B cell (primary cell): ENCODE measurements around the gene TRIM66. TPM values are rescaled to one million over a fixed set of nuclear protein-coding genes. Genes with fewer than 3 reads are reported as not detected.

Experiments used
- ATAC-seq: fragments of 200-7000 bp; cut with Tn5 transposase; one replicate; pipeline ENCODE4 v1.10.0; 2021; ENCODE audit warnings: low read depth, mild to moderate bottlenecking, moderate number of reproducible peaks, moderate library complexity
- CTCF ChIA-PET: fragments of 350-600 bp; sonication (Branson Sonifier 250); formaldehyde crosslinking; loops from one replicate; lab custom pipeline; 2021; ENCODE audit warnings: antibody characterized with exemption, inconsistent platforms; lab: Charles Lee
- POLR2A ChIA-PET: fragments of 350-600 bp; sonication (Branson Sonifier 250); formaldehyde crosslinking; loops from one replicate; lab custom pipeline; 2021; ENCODE audit warnings: antibody characterized with exemption; lab: Charles Lee
- DNase-seq: peaks from one replicate; pipeline ENCODE4 v3.0.0; 2013
- H2AFZ ChIP-seq: 2 replicates; pipeline ENCODE4 v1.6.1; 2012; ENCODE audit warnings: mild to moderate bottlenecking, low read depth, low read length; ENCODE audit not compliant: insufficient read depth, poor library complexity, severe bottlenecking
- H3K27ac ChIP-seq, 2 donors: 1 replicate in 1 of 2; 2 replicates in 1 of 2; pipeline ENCODE4 v1.5.1; 2012 to 2013; ENCODE audit warnings: low read length in 2 of 2, mild to moderate bottlenecking in 2 of 2, moderate library complexity in 1 of 2
- H3K27me3 ChIP-seq, 4 experiments: fragments of 200-600 bp in 1 of 4; sonication (generic) in 1 of 4; replicated peaks in 1 of 4; 1 replicate in 2 of 4; 2 replicates in 2 of 4; pipeline versions ENCODE4 v1.6.1 to v1.7.0; 2013 to 2016; ENCODE audit warnings: low read length in 3 of 4, mild to moderate bottlenecking in 2 of 4, mixed read lengths in 1 of 4, moderate library complexity in 1 of 4; ENCODE audit not compliant: insufficient read depth in 4 of 4, control insufficient read depth in 3 of 4; ENCODE audit errors: control extremely low read depth in 1 of 4
- H3K36me3 ChIP-seq, 2 experiments: replicated peaks in 1 of 2; 1 replicate in 1 of 2; 2 replicates in 1 of 2; pipeline versions ENCODE4 v1.6.1 to v1.7.1; 2013; ENCODE audit warnings: low read length in 1 of 2; ENCODE audit not compliant: insufficient read depth in 2 of 2, control insufficient read depth in 1 of 2; ENCODE audit errors: control extremely low read depth in 1 of 2, extremely low read depth in 1 of 2
- H3K4me1 ChIP-seq, 2 donors: fragments of 200-600 bp in 1 of 2; sonication (generic) in 1 of 2; 1 replicate in 1 of 2; 2 replicates in 1 of 2; pipeline versions ENCODE4 v1.5.1 to v1.6.1; 2013 to 2017; ENCODE audit warnings: low read length in 2 of 2; ENCODE audit not compliant: control insufficient read depth in 2 of 2, insufficient read depth in 2 of 2
- H3K4me2 ChIP-seq: replicated peaks from 2 replicates; pipeline ENCODE3; 2012; ENCODE audit warnings: mild to moderate bottlenecking, low read depth, low read length; ENCODE audit not compliant: poor library complexity, severe bottlenecking
- H3K4me3 ChIP-seq, 5 experiments: fragments of 200-600 bp in 1 of 5; sonication (generic) in 1 of 5; 1 replicate in 3 of 5; 2 replicates in 2 of 5; pipeline versions ENCODE4 v1.5.1 to v1.7.0; 2011 to 2016; ENCODE audit warnings: low read length in 4 of 5, mild to moderate bottlenecking in 4 of 5, low read depth in 2 of 5, control low read depth in 1 of 5, moderate library complexity in 1 of 5; ENCODE audit not compliant: insufficient read depth in 1 of 5; ENCODE audit errors: control extremely low read depth in 1 of 5, extremely low read depth in 1 of 5
- H3K79me2 ChIP-seq: fragments of 200-600 bp; sonication (generic); one replicate; pipeline ENCODE4 v1.6.0; 2016; ENCODE audit warnings: low read length; ENCODE audit not compliant: control insufficient read depth, insufficient read depth
- H3K9ac ChIP-seq: fragments of 200-600 bp; sonication (generic); 2 replicates; pipeline ENCODE4 v1.6.1; 2017; ENCODE audit warnings: mild to moderate bottlenecking, low read length, moderate library complexity
- H3K9me3 ChIP-seq, 3 donors: one replicate each; pipeline versions ENCODE4 v1.6.1 to v1.7.1; 2013; ENCODE audit warnings: low read length in 2 of 3; ENCODE audit not compliant: control insufficient read depth in 2 of 3, insufficient read depth in 1 of 3; ENCODE audit errors: control extremely low read depth in 1 of 3
- H4K20me1 ChIP-seq: 2 replicates; pipeline ENCODE4 v1.6.0; 2012; ENCODE audit warnings: mild to moderate bottlenecking, low read length; ENCODE audit not compliant: insufficient read depth, control insufficient read depth, poor library complexity, severe bottlenecking
- H3K27ac Mint-ChIP-seq: one replicate; pipeline ENCODE4 v1.8.0; 2021; ENCODE audit warnings: mixed read lengths
- H3K27me3 Mint-ChIP-seq: one replicate; pipeline ENCODE4 v1.8.0; 2021; ENCODE audit warnings: mixed read lengths
- H3K4me1 Mint-ChIP-seq: one replicate; pipeline ENCODE4 v1.8.0; 2021; ENCODE audit warnings: mixed read lengths
- H3K4me3 Mint-ChIP-seq: one replicate; pipeline ENCODE4 v1.8.0; 2021; ENCODE audit warnings: mixed read lengths
- H3K9me3 Mint-ChIP-seq: one replicate; pipeline ENCODE4 v1.8.0; 2022; ENCODE audit warnings: mixed read lengths; ENCODE audit not compliant: insufficient read depth
- EZH2 ChIP-seq: IDR thresholded peaks from 2 replicates; pipeline ENCODE4 v1.6.1; 2012; ENCODE audit warnings: borderline replicate concordance, low read depth, mild to moderate bottlenecking, moderate library complexity, low read length; ENCODE audit not compliant: insufficient read depth, poor library complexity, severe bottlenecking
- WGBS: methylation state at CpG from one replicate; pipeline ENCODE4 v1.1.5; 2013; ENCODE audit warnings: missing lambda C conversion rate; ENCODE audit not compliant: insufficient coverage; 5-methylcytosine and 5-hydroxymethylcytosine counted together
- intact Hi-C: fragments of 100-400 bp; cut with micrococcal nuclease; formaldehyde crosslinking; loops from one replicate; pipeline ENCODE4 v1.10.0; 2022
- polyA plus RNA-seq: library from polyadenylated mRNA; depleted of rRNA; stranded (reverse); fragments of >200 nt; gene quantifications from 2 replicates; pipeline ENCODE4 v1.2.3, GENCODE V29; 2012
- total RNA-seq, 2 donors: library from RNA; stranded (reverse); fragments of 120-200 nt in 1 of 2; gene quantifications; 1 replicate in 1 of 2; 2 replicates in 1 of 2; pipeline versions ENCODE4 v1.2.3 to v1.2.4, GENCODE V29; 2013 to 2022
- TF ChIP-seq, protein P1 (sequence below): fragments of 200-600 bp; IDR thresholded peaks from one replicate; pipeline ENCODE4 v1.8.0; 2022; ENCODE audit warnings: antibody characterized with exemption, mild to moderate bottlenecking

The TRIM66 gene
- total and polyA plus RNA-seq, 2 donors (not counting 1 experiment from before 2014, with no cell fraction given) = 11.1 to 21.1 TPM

DNA sequence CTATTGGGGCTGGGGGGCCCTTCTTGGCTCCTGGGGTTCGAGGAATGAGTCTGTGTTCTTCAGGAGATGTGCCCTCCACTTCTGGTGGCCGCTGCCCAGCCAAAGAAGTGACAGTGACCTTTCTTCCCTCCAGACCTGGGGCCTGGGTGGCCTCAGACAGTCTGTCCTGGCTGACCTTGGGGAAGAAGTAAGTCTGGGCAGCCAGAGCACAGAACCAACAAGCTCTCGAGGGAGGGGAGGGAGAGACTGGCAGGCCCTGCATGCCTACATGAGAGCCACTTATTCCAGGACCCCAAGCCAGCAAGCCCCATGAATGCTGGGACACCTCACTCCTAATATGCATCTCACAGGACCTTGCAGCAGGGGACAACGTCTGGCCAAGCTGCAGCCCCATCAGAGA is 61.3 kb downstream of the TRIM66 start:
- whole genome bisulfite sequencing = 87% methylated on average over 3 of the region's 4 CpGs
- Histone ChIP-seq H3K4me1 (no peaks in the 10 kb centered on the region), H3K79me2 (no peaks in the 10 kb centered on the region), H3K4me3 (no peak overlapping the region), H3K27me3 (no peaks in the 10 kb centered on the region), H3K36me3 (peaks cover 0 to 62% of the 10 kb centered on the region in 2 experiments), H2AFZ (no peak overlapping the region), H3K4me2 (no peak overlapping the region), H3K27ac (no peak overlapping the region), H3K9me3 (no peaks in the 10 kb centered on the region), H3K9ac (no peak overlapping the region), H4K20me1 (no peaks in the 10 kb centered on the region)
- no peak for TF ChIP-seq EZH2
- TF ChIP-seq, protein P1, sequence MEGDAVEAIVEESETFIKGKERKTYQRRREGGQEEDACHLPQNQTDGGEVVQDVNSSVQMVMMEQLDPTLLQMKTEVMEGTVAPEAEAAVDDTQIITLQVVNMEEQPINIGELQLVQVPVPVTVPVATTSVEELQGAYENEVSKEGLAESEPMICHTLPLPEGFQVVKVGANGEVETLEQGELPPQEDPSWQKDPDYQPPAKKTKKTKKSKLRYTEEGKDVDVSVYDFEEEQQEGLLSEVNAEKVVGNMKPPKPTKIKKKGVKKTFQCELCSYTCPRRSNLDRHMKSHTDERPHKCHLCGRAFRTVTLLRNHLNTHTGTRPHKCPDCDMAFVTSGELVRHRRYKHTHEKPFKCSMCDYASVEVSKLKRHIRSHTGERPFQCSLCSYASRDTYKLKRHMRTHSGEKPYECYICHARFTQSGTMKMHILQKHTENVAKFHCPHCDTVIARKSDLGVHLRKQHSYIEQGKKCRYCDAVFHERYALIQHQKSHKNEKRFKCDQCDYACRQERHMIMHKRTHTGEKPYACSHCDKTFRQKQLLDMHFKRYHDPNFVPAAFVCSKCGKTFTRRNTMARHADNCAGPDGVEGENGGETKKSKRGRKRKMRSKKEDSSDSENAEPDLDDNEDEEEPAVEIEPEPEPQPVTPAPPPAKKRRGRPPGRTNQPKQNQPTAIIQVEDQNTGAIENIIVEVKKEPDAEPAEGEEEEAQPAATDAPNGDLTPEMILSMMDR = no peak
- H3K4me1 Mint-ChIP-seq = no peaks in the 10 kb centered on the region
- intact Hi-C loops = no loop called here
- ChIA-PET CTCF (no interaction called here), POLR2A (no interaction called here)
- H3K9me3 Mint-ChIP-seq = no peaks in the 10 kb centered on the region
- H3K4me3 Mint-ChIP-seq = no peak overlapping the region
- ATAC-seq (no peak), DNase-seq (no peak)
- no peaks in the 10 kb centered on the region for H3K27me3 Mint-ChIP-seq
- no peak overlapping the region for H3K27ac Mint-ChIP-seq

DNA sequence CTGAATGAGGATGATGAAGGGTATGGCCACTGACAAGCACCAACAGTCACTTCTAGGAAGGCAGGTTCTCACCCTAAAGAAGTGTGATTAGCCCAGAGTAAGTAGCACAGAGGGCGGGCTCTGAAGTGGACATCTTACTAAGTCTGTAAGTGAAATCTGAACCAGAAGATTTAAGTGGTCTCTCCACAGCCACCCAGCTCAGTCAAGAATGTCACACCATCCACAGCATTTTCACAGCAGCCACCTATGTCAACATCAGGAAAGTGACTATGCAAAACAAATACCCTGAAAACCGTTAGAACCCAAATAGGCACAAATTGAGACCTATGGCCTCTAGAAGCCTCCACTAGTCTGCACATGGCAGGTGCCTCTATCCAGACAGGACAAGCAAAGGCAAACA is 65.4 kb downstream of the TRIM66 start:
- no peaks in the 10 kb centered on the region for H3K4me1 ChIP-seq
- no peaks in the 10 kb centered on the region for H4K20me1 ChIP-seq
- H3K36me3 ChIP-seq = peaks cover 0 to 38% of the 10 kb centered on the region in 2 experiments
- no peak overlapping the region for H3K9ac ChIP-seq
- no peaks in the 10 kb centered on the region for H3K27me3 Mint-ChIP-seq
- no peak overlapping the region for H3K4me2 ChIP-seq
- no peak overlapping the region for H3K4me3 Mint-ChIP-seq
- no peak for ATAC-seq
- no peaks in the 10 kb centered on the region for H3K27me3 ChIP-seq
- H2AFZ ChIP-seq = no peak overlapping the region
- ChIA-PET CTCF (no interaction called here), POLR2A (no interaction called here)
- H3K27ac ChIP-seq = no peak overlapping the region
- H3K4me3 ChIP-seq = no peak overlapping the region
- no peaks in the 10 kb centered on the region for H3K9me3 ChIP-seq
- TF ChIP-seq EZH2 = no peak
- TF ChIP-seq, protein P1 = no peak
- no peaks in the 10 kb centered on the region for H3K4me1 Mint-ChIP-seq
- intact Hi-C loops = no loop called here
- no peaks in the 10 kb centered on the region for H3K9me3 Mint-ChIP-seq
- WGBS = 70% methylated on average over 1 of the region's 2 CpGs
- H3K79me2 ChIP-seq = no peaks in the 10 kb centered on the region
- no peak for DNase-seq
- no peak overlapping the region for H3K27ac Mint-ChIP-seq
